ENCODE measurements around the gene SEMA4F. TPM values are rescaled to one million over a fixed set of nuclear protein-coding genes. Genes with fewer than 3 reads are reported as not detected.

Gene SEMA4F
- total and polyA plus RNA-seq, 4 experiments from 2014 or later = 6.8 to 21.6 (median 13.8) TPM

DNA sequence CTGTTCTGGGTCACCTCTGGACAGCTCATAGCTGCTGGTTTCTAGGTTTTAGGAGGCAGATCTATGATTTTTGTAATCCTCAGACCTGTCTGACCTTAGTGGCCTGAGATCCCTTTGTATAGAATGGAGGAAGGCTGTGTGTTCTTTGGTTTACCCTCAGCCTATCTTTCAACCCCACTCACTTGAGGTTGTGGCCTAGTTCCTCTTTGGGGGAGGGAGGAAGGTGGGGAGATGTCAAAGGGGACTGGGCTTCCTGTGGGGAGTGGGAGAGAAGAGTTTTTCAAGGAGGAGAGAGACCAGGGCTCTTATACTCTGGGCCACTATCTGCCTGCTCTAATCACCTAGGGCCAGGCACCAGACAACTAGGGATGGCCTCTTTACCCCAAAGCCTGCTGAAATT is 28.5 kb downstream of the SEMA4F start:
- intact Hi-C loops (cut with micrococcal nuclease) = no loop called here
- Histone ChIP-seq H3K4me1 (ENCODE audit: insufficient read depth, low read length) (no peaks in the 10 kb centered on the region), H3K27me3 (ENCODE audit: insufficient read depth, low read length) (no peaks in the 10 kb centered on the region), H3K9me3 (ENCODE audit: control insufficient read depth in 1 of 2, low read length in 2 of 2) (no peaks in the 10 kb centered on the region), H3K27ac (ENCODE audit: low read depth, low read length) (no peak overlapping the region), H3K36me3 (ENCODE audit: insufficient read depth, low read length) (peaks cover 4% of the 10 kb centered on the region), H3K4me3 (ENCODE audit: low read length in 2 of 2) (no peak overlapping the region)
- H3K4me1 Mint-ChIP-seq = no peaks in the 10 kb centered on the region
- no peak for DNase-seq
- no peak overlapping the region for H3K4me3 Mint-ChIP-seq
- no peaks in the 10 kb centered on the region for H3K9me3 Mint-ChIP-seq
- ChIA-PET POLR2A (ENCODE audit: partially characterized antibody) (no interaction called here), CTCF (ENCODE audit: partially characterized antibody) (no interaction called here)
- peaks cover 32 to 41% of the 10 kb centered on the region in 2 donors for H3K36me3 Mint-ChIP-seq
- no peaks in the 10 kb centered on the region for H3K27me3 Mint-ChIP-seq
- H3K27ac Mint-ChIP-seq = peak overlapping the region in 1 of 7 donors; percentile 87

DNA sequence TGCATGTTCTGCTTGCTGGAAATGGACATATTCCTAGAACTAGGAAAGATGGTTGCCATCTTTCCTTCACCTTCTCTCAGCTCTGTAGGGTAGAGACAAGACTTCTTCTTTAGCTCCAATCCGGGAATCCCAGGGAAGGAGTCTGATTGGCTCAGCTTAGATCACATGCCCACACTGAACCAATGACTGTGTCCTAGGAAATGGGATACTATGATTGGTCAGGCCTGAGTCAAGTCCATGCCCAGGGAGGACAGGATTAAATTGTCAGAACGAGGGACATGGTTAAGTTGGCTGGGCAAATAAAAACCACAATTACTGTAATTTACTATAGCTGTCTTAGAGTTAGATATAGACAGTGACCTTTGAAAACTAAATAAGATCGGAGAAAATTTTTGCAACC is 31.4 kb downstream of the SEMA4F start:
- intact Hi-C loops (cut with micrococcal nuclease) = no loop called here

DNA sequence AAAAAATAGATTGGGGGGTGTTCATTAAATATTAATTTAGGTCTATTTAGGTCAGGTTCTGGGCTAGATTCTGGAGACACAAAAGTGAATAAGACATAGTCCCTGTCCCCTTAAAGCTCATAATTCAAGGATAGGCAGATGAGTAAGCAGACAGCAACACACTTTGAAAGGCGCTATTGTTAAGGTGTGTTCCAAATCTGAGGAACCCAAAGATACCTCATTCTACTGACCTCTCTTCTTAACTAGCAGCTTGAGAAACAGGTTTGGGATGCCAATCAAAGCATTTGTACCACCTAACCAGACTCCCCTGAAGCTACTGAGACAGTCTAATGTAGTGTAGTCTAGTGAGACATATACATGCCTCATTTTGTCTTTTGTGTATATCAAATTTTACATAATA is 34.8 kb downstream of the SEMA4F start:
- POLR2A ChIA-PET (ENCODE audit: partially characterized antibody) = interaction anchor here (0.8 kb wide), 1 partner anchor 954 kb away, joined by 3 read pairs; no protein-coding TSS in a partner anchor
- CTCF ChIA-PET (ENCODE audit: partially characterized antibody) = interaction anchor here (1.3 to 3.4 kb wide), 3 partner anchors 15 to 187 kb away, joined by 4 to 33 read pairs (median 9); no protein-coding TSS in a partner anchor
- Mint-ChIP-seq H3K4me1 (no peaks in the 10 kb centered on the region), H3K9me3 (no peaks in the 10 kb centered on the region), H3K36me3 (peaks cover 0 to 7% of the 10 kb centered on the region in 2 donors), H3K4me3 (no peak overlapping the region), H3K27ac (no peak overlapping the region), H3K27me3 (peaks cover 0 to 2% of the 10 kb centered on the region in 2 donors)
- Histone ChIP-seq H3K4me3 (ENCODE audit: low read length in 2 of 2) (no peak overlapping the region), H3K27me3 (ENCODE audit: insufficient read depth, low read length) (no peaks in the 10 kb centered on the region), H3K9me3 (ENCODE audit: control insufficient read depth in 1 of 2, low read length in 2 of 2) (no peaks in the 10 kb centered on the region), H3K36me3 (ENCODE audit: insufficient read depth, low read length) (no peaks in the 10 kb centered on the region), H3K4me1 (ENCODE audit: insufficient read depth, low read length) (no peaks in the 10 kb centered on the region), H3K27ac (ENCODE audit: low read depth, low read length) (no peak overlapping the region)
- intact Hi-C loops (cut with micrococcal nuclease) = no loop called here
- no peak for DNase-seq

More for the DNA sequence above, 31.4 kb downstream of the SEMA4F start:
- POLR2A ChIA-PET (ENCODE audit: partially characterized antibody) = no interaction called here
- Mint-ChIP-seq H3K9me3 (no peaks in the 10 kb centered on the region), H3K27ac (no peak overlapping the region), H3K4me1 (no peaks in the 10 kb centered on the region), H3K27me3 (no peaks in the 10 kb centered on the region), H3K4me3 (no peak overlapping the region), H3K36me3 (peaks cover 8 to 19% of the 10 kb centered on the region in 2 donors)
- Histone ChIP-seq H3K27ac (ENCODE audit: low read depth, low read length) (no peak overlapping the region), H3K4me3 (ENCODE audit: low read length in 2 of 2) (no peak overlapping the region), H3K27me3 (ENCODE audit: insufficient read depth, low read length) (no peaks in the 10 kb centered on the region), H3K9me3 (ENCODE audit: control insufficient read depth in 1 of 2, low read length in 2 of 2) (no peaks in the 10 kb centered on the region), H3K4me1 (ENCODE audit: insufficient read depth, low read length) (no peaks in the 10 kb centered on the region), H3K36me3 (ENCODE audit: insufficient read depth, low read length) (no peaks in the 10 kb centered on the region)
- no peak for DNase-seq
- CTCF ChIA-PET (ENCODE audit: partially characterized antibody) = interaction anchor here (1.4 to 2.3 kb wide), 2 partner anchors 9 to 191 kb away, joined by 3 to 8 read pairs; no protein-coding TSS in a partner anchor

DNA sequence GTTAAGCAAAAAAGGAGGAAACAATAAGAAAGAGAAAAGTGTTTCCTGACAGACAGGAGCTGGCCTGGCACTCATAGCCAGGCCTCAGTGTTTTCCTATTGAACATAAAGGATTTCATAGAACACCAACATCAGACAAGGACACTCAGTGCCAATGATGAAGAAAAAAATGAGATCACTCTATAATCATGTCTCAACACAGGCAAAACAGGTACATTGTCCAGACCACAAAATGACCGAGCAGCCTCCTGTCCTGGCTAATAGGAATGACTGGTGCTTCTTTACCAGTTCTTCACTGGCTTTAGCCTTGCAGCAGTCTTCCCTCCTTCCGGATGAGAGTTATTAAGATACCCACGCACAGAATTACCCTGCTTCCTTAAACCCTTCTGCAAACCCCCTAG is 35.6 kb downstream of the SEMA4F start:
- Histone ChIP-seq H3K27ac (ENCODE audit: low read depth, low read length) (no peak overlapping the region), H3K4me3 (ENCODE audit: low read length in 2 of 2) (no peak overlapping the region), H3K36me3 (ENCODE audit: insufficient read depth, low read length) (no peaks in the 10 kb centered on the region), H3K27me3 (ENCODE audit: insufficient read depth, low read length) (no peaks in the 10 kb centered on the region), H3K4me1 (ENCODE audit: insufficient read depth, low read length) (no peaks in the 10 kb centered on the region), H3K9me3 (ENCODE audit: control insufficient read depth in 1 of 2, low read length in 2 of 2) (no peaks in the 10 kb centered on the region)
- Mint-ChIP-seq H3K4me3 (no peak overlapping the region), H3K27me3 (peaks cover 0 to 2% of the 10 kb centered on the region in 2 donors), H3K9me3 (no peaks in the 10 kb centered on the region), H3K27ac (peak overlapping the region in 2 of 7 donors; percentile 9 to 66), H3K36me3 (peaks cover 0 to 4% of the 10 kb centered on the region in 2 donors), H3K4me1 (no peaks in the 10 kb centered on the region)
- ChIA-PET POLR2A (ENCODE audit: partially characterized antibody) (no interaction called here), CTCF (ENCODE audit: partially characterized antibody) (interaction anchor here (3.4 kb wide), 1 partner anchor 186 kb away, joined by 33 read pairs; no protein-coding TSS in a partner anchor)
- no peak for DNase-seq
- intact Hi-C loops (cut with micrococcal nuclease) = loop anchor here (1.0 to 5.0 kb wide), 2 partner anchors 187 to 938 kb away; no protein-coding TSS in a partner anchor

DNA sequence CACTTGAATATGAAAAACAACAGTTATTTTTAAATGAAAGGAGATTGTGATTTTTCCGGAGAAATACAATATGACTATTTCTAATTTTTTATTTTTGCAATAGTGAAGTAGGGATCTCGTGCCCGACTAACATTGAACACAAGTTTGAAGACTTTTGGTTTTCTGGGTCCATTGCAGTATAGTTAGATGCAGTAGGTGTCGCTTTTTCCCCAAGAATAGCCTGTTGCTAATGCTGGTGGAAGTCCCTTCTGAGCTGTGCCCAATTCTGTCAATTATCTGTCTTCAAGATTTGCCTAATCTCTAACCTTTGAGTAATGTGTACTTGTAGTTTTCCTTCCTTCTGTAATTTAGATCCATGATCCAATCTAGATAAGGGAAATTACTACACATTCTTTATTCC is 36.5 kb downstream of the SEMA4F start:
- Mint-ChIP-seq H3K4me3 (no peak overlapping the region), H3K36me3 (peaks cover 0 to 8% of the 10 kb centered on the region in 2 donors), H3K9me3 (no peaks in the 10 kb centered on the region), H3K27ac (no peak overlapping the region), H3K4me1 (no peaks in the 10 kb centered on the region), H3K27me3 (peaks cover 0 to 2% of the 10 kb centered on the region in 2 donors)
- intact Hi-C loops (cut with micrococcal nuclease) = loop anchor here (1.0 to 5.0 kb wide), 2 partner anchors 186 to 937 kb away; no protein-coding TSS in a partner anchor
- POLR2A ChIA-PET (ENCODE audit: partially characterized antibody) = no interaction called here
- Histone ChIP-seq H3K27me3 (ENCODE audit: insufficient read depth, low read length) (no peaks in the 10 kb centered on the region), H3K4me1 (ENCODE audit: insufficient read depth, low read length) (no peaks in the 10 kb centered on the region), H3K9me3 (ENCODE audit: control insufficient read depth in 1 of 2, low read length in 2 of 2) (no peaks in the 10 kb centered on the region), H3K4me3 (ENCODE audit: low read length in 2 of 2) (no peak overlapping the region), H3K27ac (ENCODE audit: low read depth, low read length) (no peak overlapping the region), H3K36me3 (ENCODE audit: insufficient read depth, low read length) (no peaks in the 10 kb centered on the region)
- peak in 4 of 5 donors; percentile 23 to 42 (median 25) for DNase-seq
- CTCF ChIA-PET (ENCODE audit: partially characterized antibody) = interaction anchor here (0.8 to 2.5 kb wide), 4 partner anchors 11 to 714 kb away, joined by 3 to 25 read pairs (median 4); no protein-coding TSS in a partner anchor

DNA sequence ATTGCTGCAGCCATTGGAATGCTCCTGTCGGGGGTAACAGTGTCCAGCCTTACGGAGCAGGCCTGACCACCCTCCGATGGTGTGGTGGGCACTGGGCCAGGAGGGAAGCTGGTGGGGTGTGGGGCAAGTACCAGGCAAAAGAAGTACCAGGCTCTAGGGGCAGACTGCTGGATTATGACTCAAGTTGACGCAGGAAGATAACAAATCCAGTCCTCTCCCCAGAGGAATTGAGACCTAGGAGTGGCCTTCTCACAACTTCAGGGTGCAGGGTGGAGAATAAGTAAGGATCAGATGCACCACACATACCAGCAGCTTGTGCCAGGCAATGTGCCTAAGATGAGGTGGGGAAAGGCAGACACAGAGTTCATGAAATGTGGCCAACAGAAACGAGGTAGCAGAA is 37.9 kb downstream of the SEMA4F start:
- no peak overlapping the region for H3K27ac ChIP-seq (ENCODE audit: low read depth, low read length)
- POLR2A ChIA-PET (ENCODE audit: partially characterized antibody) = no interaction called here
- Mint-ChIP-seq H3K4me1 (no peaks in the 10 kb centered on the region), H3K36me3 (peaks cover 0 to 12% of the 10 kb centered on the region in 2 donors), H3K4me3 (no peak overlapping the region), H3K9me3 (no peaks in the 10 kb centered on the region), H3K27me3 (peaks cover 0 to 2% of the 10 kb centered on the region in 2 donors), H3K27ac (no peak overlapping the region)
- no peaks in the 10 kb centered on the region for H3K9me3 ChIP-seq (ENCODE audit: control insufficient read depth in 1 of 2, low read length in 2 of 2)
- CTCF ChIA-PET (ENCODE audit: partially characterized antibody) = interaction anchor here (1.0 to 2.5 kb wide), 3 partner anchors 9 to 184 kb away, joined by 3 to 25 read pairs (median 4); no protein-coding TSS in a partner anchor
- H3K4me3 ChIP-seq (ENCODE audit: low read length in 2 of 2) = no peak overlapping the region
- no peaks in the 10 kb centered on the region for H3K27me3 ChIP-seq (ENCODE audit: insufficient read depth, low read length)
- DNase-seq = no peak
- no peaks in the 10 kb centered on the region for H3K36me3 ChIP-seq (ENCODE audit: insufficient read depth, low read length)
- no peaks in the 10 kb centered on the region for H3K4me1 ChIP-seq (ENCODE audit: insufficient read depth, low read length)
- intact Hi-C loops (cut with micrococcal nuclease) = loop anchor here (5.0 kb wide), 1 partner anchor 935 kb away; no protein-coding TSS in a partner anchor

DNA sequence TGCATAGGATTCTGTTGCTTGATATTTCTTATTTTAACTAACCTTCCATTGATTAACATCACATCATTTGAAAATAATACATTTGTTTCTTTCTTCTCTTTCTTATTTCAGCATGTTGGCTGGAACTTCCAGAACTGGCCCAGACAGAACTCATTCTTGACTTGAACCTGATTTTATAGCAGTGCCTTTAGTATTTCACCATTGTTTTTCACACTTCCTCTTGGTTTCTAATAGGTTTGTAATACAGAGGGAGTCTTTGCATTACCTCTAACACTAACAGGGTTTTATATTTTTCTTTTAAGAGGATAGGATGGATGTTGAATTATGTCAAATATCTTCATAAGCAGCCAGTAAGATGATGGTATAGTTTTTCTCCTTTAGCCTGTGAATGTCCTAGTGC is 39.2 kb downstream of the SEMA4F start:
- Mint-ChIP-seq H3K9me3 (no peaks in the 10 kb centered on the region), H3K36me3 (peaks cover 0 to 17% of the 10 kb centered on the region in 2 donors), H3K27me3 (peaks cover 0 to 2% of the 10 kb centered on the region in 2 donors), H3K27ac (no peak overlapping the region), H3K4me3 (no peak overlapping the region), H3K4me1 (no peaks in the 10 kb centered on the region)
- Histone ChIP-seq H3K4me1 (ENCODE audit: insufficient read depth, low read length) (no peaks in the 10 kb centered on the region), H3K27ac (ENCODE audit: low read depth, low read length) (no peak overlapping the region), H3K27me3 (ENCODE audit: insufficient read depth, low read length) (no peaks in the 10 kb centered on the region), H3K4me3 (ENCODE audit: low read length in 2 of 2) (no peak overlapping the region), H3K36me3 (ENCODE audit: insufficient read depth, low read length) (no peaks in the 10 kb centered on the region), H3K9me3 (ENCODE audit: control insufficient read depth in 1 of 2, low read length in 2 of 2) (no peaks in the 10 kb centered on the region)
- intact Hi-C loops (cut with micrococcal nuclease) = loop anchor here (5.0 kb wide), 1 partner anchor 934 kb away; no protein-coding TSS in a partner anchor
- POLR2A ChIA-PET (ENCODE audit: partially characterized antibody) = no interaction called here
- no peak for DNase-seq
- CTCF ChIA-PET (ENCODE audit: partially characterized antibody) = no interaction called here

Measured in CD4-positive, alpha-beta memory T cell (primary cell).